ENCODE data around the gene RNF213.

The RNF213 gene

DNA sequence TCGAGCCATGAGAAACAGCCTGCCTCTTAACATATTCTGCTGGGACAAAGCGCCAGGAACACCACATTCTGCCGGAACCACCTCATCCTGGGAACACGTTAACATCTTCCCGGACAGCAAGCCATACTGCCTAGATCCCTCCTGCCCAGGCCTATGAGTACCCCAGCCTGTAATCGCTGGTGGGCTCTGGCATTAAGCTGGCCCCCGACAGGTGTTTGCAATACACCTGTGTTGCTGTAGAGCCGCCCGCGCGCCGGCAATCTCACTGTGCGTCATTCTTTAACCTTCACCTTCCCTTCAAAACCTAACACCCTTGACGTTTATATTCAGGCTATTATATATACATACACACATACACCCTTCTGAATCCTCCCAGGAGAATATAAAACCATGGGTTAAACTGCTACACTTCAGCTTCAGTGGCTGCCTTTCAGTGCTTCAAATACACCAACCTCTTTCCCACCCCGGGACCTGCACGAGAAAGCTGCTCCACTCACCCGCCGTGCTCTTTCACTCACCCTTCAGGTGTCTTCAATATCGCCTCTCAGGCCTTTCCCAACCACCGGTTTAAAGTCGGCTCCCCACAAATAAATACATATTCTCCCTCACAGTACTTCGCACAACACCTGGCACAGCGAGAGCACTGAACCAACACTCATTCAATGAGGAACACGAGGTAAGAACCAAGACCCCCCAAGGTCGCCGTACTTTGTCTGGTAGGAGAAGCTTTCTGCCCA, 153.3 kb downstream of the RNF213 start:
- H3K4me3 ChIP-seq (ENCODE audit: low read depth, low read length) = peak overlapping the region; percentile 81
- TF ChIP-seq, protein P1, sequence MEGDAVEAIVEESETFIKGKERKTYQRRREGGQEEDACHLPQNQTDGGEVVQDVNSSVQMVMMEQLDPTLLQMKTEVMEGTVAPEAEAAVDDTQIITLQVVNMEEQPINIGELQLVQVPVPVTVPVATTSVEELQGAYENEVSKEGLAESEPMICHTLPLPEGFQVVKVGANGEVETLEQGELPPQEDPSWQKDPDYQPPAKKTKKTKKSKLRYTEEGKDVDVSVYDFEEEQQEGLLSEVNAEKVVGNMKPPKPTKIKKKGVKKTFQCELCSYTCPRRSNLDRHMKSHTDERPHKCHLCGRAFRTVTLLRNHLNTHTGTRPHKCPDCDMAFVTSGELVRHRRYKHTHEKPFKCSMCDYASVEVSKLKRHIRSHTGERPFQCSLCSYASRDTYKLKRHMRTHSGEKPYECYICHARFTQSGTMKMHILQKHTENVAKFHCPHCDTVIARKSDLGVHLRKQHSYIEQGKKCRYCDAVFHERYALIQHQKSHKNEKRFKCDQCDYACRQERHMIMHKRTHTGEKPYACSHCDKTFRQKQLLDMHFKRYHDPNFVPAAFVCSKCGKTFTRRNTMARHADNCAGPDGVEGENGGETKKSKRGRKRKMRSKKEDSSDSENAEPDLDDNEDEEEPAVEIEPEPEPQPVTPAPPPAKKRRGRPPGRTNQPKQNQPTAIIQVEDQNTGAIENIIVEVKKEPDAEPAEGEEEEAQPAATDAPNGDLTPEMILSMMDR (IDR thresholded peaks at IDR 0.05; ENCODE audit: low read depth, low read length) = no peak

DNA sequence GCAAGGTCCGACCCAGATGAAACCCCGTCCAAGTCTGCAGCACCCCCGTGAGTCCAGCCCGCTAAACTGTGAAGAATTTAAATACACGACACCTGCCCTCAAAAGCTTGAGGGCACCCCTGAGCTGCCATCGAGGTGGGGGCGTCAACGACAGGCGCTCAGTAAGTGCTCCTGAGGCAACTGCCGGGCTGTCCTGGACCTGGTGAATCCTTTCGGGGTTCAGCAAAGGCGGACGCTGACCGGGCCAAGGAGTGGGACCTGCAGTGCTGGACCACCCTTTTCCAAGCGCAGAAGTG, 153.8 kb downstream of the RNF213 start:
- H3K4me3 ChIP-seq (ENCODE audit: low read depth, low read length) = peak overlapping the region; percentile 81
- TF ChIP-seq, protein P1 (IDR thresholded peaks at IDR 0.05; ENCODE audit: low read depth, low read length) = no peak

DNA sequence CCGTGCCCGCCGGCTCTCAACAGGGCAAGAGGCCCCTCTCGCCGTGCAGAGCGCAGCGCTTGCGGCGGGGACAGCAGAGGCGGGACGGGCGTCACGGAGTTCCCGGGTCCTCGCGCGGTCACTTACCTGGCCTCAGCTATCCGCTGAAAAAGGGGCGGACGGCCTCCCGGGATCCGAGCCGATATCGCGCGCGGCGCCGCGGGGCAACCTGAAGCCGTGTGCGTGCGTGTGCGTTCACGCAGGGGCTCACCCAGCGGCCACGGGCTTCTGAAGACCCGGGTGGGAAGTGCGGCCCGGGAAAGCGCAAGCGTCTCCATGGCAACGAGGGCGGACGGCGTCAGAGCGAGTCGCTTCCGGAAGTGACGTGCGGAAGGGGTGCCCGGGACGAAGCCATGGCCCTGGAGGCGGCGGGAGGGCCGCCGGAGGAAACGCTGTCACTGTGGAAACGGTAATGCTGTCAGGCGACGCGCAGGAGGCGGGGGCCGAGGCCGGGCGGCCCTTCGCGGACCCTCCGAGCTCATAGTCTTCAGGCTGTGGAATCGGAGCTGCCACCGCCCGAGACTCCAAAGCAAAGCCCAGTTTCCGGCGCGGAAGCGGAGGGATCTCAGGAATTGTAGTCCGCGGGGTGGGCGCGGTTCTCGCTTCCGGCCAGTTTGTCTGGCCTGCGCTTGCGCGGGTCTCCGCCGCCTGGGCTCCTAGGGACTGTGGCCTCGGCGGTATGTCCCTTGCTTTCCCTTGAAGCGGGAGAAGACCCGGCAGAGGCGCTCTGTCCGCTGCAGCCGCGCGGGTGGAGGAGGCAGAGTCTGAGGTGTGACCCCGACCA, 154.4 kb downstream of the RNF213 start, which contains the start of gene ENDOV:
TSS of gene ENDOV (plus strand) at position 365 of the 823 bp plus-strand sequence. CDS start at position 393, 28 bp downstream.
- TF ChIP-seq, protein P1 (IDR thresholded peaks at IDR 0.05; ENCODE audit: low read depth, low read length) = no peak
- peak within 1 kb of the TSS; percentile 81 for H3K4me3 ChIP-seq (ENCODE audit: low read depth, low read length)

DNA sequence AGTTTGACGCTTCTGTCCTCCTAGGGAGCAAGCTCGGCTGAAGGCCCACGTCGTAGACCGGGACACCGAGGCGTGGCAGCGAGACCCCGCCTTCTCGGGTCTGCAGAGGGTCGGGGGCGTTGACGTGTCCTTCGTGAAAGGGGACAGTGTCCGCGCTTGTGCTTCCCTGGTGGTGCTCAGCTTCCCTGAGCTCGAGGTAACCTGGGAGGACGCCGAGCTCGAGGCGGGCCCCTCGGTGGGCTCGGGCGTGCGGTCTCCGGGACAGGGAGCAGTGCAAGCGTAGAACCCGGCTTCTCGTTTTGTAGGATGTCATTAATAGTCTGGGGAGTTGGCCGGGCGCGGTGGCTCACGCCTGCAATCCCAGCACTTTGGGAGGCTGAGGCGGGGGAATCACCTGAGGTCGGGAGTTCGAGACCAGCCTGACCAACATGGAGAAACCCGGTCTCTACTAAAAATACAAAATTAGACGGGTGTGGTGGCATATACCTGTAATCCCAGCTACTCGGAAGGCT, 155.0 kb downstream of the RNF213 start:
- peak overlapping the region; percentile 81 for H3K4me3 ChIP-seq (ENCODE audit: low read depth, low read length)
- TF ChIP-seq, protein P1 (IDR thresholded peaks at IDR 0.05; ENCODE audit: low read depth, low read length) = no peak

DNA sequence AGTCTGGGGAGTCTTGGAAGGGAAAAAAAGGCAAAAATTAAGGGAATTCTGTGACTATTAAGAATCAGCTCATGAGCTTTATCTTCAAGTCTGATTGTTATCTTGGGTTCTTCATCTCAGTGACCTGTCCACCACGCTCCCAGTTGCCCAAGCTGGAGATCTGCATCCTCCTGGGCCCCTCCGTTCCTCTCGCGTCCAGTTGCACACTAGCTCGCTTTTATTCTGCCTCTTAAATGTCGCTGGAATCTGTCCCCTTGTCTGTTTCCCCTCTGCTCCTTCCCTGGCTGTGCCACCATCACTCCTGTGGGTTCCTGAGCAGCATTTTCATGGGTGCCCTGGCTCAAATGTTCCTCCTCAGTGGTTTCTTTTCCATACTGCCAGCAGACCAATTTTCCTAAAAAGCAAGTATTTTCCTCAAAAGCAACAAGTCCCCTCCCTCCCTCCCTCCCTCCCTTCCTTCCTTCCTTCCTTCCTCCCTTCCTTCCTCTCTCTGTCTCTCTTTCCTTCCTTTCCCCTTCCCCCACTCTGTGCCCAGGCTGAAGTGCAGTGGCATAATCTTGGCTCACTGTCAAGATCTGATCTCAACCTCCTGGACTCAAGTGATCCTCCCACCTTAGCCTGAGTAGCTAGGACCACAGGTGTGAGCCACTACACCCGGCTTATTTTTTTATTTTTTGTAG, 155.7 kb downstream of the RNF213 start:
- TF ChIP-seq, protein P1 (IDR thresholded peaks at IDR 0.05; ENCODE audit: low read depth, low read length) = no peak
- peak overlapping the region; percentile 81 for H3K4me3 ChIP-seq (ENCODE audit: low read depth, low read length)

DNA sequence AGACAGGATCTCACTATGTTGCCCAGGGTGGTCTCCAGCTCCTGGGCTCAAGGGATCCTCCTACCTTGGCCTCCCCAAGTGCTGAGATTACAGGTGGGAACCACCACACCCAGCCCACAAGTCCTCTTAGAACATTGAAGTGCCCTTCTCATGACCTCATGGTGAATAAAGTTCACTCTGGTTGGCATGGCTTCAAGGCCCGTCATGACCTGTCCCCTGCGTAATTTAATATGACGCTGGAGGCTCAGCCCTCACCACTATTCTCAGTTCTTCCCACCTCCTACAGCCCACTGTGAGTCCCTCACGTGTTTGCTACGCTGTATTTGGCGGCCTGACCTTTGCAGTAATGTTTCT, 156.3 kb downstream of the RNF213 start:
- no peak overlapping the region for H3K4me3 ChIP-seq (ENCODE audit: low read depth, low read length)
- TF ChIP-seq, protein P1 (IDR thresholded peaks at IDR 0.05; ENCODE audit: low read depth, low read length) = no peak
